PFSK-1 (cell line): ENCODE measurements around the gene TMIE.

Source experiments
- FOXP2 ChIP-seq: optimal IDR thresholded peaks from 2 replicates; pipeline ENCODE3; 2011; ENCODE audit warnings: borderline replicate concordance, control low read depth, inconsistent platforms; ENCODE audit not compliant: insufficient read depth; ENCODE audit errors: extremely low read length, extremely low read depth
- POLR2AphosphoS5 ChIP-seq: IDR thresholded peaks from 2 replicates; pipeline ENCODE4 v1.6.1; 2012; ENCODE audit warnings: low read depth, mild to moderate bottlenecking, control low read depth, low read length, moderate library complexity
- SIN3A ChIP-seq: IDR thresholded peaks from 2 replicates; pipeline ENCODE4 v1.6.1; 2012; ENCODE audit warnings: mild to moderate bottlenecking, low read length, moderate library complexity, borderline replicate concordance; ENCODE audit not compliant: insufficient read depth
- TAF1 ChIP-seq: IDR thresholded peaks from 2 replicates; pipeline ENCODE4 v1.6.1; 2012; ENCODE audit warnings: low read length, control low read depth, borderline replicate concordance; ENCODE audit not compliant: insufficient read depth
- TF ChIP-seq, protein P1 (sequence below), 2 experiments: IDR thresholded peaks; 2 replicates each; pipeline versions ENCODE4 v1.6.1 to v1.8.0; 2011 to 2012; ENCODE audit warnings: low read depth in 2 of 2, low read length in 2 of 2, control low read depth in 1 of 2, inconsistent platforms in 1 of 2, mild to moderate bottlenecking in 1 of 2, moderate library complexity in 1 of 2; ENCODE audit not compliant: insufficient read depth in 1 of 2

DNA sequence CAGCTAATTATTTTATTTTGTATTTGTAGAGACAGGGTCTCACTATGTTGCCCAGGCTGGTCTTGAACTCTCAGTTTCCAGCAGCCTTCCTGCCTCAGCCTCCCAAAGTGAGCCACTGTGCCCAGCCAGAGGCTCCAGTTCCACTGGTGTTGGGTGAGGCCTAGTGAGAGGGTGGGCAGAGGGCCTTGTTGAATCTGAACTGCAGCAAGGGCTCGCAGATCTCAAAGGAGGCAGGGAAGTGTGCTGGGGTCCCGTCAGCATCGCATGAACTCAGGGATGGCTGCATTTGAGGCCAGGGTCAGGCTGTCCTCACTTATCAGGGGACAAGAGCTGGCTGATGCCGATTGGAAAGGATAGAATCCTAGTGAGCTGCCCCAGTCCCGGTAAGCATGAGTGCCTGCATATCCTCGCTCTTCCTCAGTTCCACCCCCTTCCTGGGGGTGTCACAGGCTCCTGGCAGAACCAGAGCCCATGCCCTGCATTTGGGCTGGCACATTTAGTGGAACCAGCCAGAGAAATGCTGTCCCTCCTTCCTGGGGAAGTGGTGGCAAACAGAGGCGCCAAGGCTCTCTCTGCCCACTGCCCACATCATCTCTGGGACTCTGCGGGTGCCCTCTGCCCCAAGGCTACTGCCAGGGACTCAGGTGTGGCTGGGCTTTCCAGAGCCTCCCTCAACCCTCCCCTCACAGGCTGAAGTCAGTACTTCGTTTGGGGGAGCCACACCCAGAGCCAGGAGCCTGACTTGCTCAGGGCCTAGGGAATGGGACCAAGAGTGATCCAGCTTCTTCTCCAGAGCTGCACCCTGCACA is 31.8 kb upstream of the TMIE start:
- TF ChIP-seq, protein P1, sequence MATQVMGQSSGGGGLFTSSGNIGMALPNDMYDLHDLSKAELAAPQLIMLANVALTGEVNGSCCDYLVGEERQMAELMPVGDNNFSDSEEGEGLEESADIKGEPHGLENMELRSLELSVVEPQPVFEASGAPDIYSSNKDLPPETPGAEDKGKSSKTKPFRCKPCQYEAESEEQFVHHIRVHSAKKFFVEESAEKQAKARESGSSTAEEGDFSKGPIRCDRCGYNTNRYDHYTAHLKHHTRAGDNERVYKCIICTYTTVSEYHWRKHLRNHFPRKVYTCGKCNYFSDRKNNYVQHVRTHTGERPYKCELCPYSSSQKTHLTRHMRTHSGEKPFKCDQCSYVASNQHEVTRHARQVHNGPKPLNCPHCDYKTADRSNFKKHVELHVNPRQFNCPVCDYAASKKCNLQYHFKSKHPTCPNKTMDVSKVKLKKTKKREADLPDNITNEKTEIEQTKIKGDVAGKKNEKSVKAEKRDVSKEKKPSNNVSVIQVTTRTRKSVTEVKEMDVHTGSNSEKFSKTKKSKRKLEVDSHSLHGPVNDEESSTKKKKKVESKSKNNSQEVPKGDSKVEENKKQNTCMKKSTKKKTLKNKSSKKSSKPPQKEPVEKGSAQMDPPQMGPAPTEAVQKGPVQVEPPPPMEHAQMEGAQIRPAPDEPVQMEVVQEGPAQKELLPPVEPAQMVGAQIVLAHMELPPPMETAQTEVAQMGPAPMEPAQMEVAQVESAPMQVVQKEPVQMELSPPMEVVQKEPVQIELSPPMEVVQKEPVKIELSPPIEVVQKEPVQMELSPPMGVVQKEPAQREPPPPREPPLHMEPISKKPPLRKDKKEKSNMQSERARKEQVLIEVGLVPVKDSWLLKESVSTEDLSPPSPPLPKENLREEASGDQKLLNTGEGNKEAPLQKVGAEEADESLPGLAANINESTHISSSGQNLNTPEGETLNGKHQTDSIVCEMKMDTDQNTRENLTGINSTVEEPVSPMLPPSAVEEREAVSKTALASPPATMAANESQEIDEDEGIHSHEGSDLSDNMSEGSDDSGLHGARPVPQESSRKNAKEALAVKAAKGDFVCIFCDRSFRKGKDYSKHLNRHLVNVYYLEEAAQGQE (IDR thresholded peaks at IDR 0.05; ENCODE audit: insufficient read depth in 1 of 2, low read depth in 2 of 2, low read length in 2 of 2), result no peak
- TF ChIP-seq FOXP2 (no peak), TAF1 (no peak), POLR2AphosphoS5 (no peak), SIN3A (no peak)
